H1 (cell line): Measurements from ENCODE around the gene VDR. TPM values are rescaled to one million over a fixed set of nuclear protein-coding genes. Genes with fewer than 3 reads are reported as not detected.

ENCODE experiments used
- CTCF ChIA-PET: fragments of 300-600 bp; sonication (Branson Sonifier 250); formaldehyde crosslinking; loops from one replicate; lab custom pipeline; 2021; ENCODE audit not compliant: partially characterized antibody; lab: Charles Lee
- POLR2A ChIA-PET: fragments of 300-600 bp; sonication (Branson Sonifier 250); formaldehyde crosslinking; loops from one replicate; lab custom pipeline; 2021; ENCODE audit warnings: inconsistent platforms; ENCODE audit not compliant: partially characterized antibody; lab: Charles Lee
- DNase-seq, 2 experiments: peaks; one replicate each; pipeline versions ENCODE4 v3.0.0 to v3.0.0-alpha.2; 2010 to 2022; ENCODE audit warnings: low spot score in 2 of 2, low read depth in 1 of 2, mixed read lengths in 1 of 2
- FAIRE-seq: peaks from 2 replicates; lab custom pipeline; 2011; peaks lifted over from hg19 to GRCh38; lab: Jason Lieb, UNC
- H2AFZ ChIP-seq: 2 replicates; pipeline ENCODE4 v1.8.1; 2012; ENCODE audit warnings: low read length, inconsistent platforms
- H2AK5ac ChIP-seq: 2 replicates; pipeline ENCODE4 v1.6.1; 2013; ENCODE audit warnings: low read depth, low read length
- H2BK120ac ChIP-seq: replicated peaks from 2 replicates; pipeline ENCODE3; 2013; ENCODE audit warnings: low read depth, low read length, inconsistent platforms
- H2BK12ac ChIP-seq: 2 replicates; pipeline ENCODE4 v1.6.1; 2013; ENCODE audit warnings: low read depth, low read length
- H2BK15ac ChIP-seq: 2 replicates; pipeline ENCODE4 v1.6.1; 2013; ENCODE audit warnings: low read length
- H2BK20ac ChIP-seq: 2 replicates; pipeline ENCODE4 v1.6.1; 2013; ENCODE audit warnings: low read length
- H2BK5ac ChIP-seq: 2 replicates; pipeline ENCODE4 v1.6.1; 2013; ENCODE audit warnings: low read depth, low read length
- H3K14ac ChIP-seq: 2 replicates; pipeline ENCODE4 v1.6.1; 2013; ENCODE audit warnings: inconsistent platforms; ENCODE audit not compliant: insufficient read length
- H3K18ac ChIP-seq: 2 replicates; pipeline ENCODE4 v1.6.1; 2013; ENCODE audit warnings: low read length; ENCODE audit errors: extremely low read depth
- H3K23ac ChIP-seq: 2 replicates; pipeline ENCODE4 v1.6.1; 2013; ENCODE audit warnings: inconsistent platforms; ENCODE audit not compliant: insufficient read length
- H3K23me2 ChIP-seq: 2 replicates; pipeline ENCODE4 v1.6.1; 2013; ENCODE audit warnings: low read depth, low read length
- H3K27ac ChIP-seq: 2 replicates; pipeline ENCODE4 v1.6.1; 2011; ENCODE audit warnings: low read depth, low read length, inconsistent platforms
- H3K27me3 ChIP-seq, 4 experiments: replicated peaks in 1 of 4; 1 replicate in 1 of 4; 2 replicates in 3 of 4; pipeline versions ENCODE4 v1.6.1 to v1.8.1; 2011 to 2013; ENCODE audit warnings: low read length in 3 of 4, mild to moderate bottlenecking in 3 of 4, inconsistent platforms in 2 of 4, mixed read lengths in 2 of 4, moderate library complexity in 1 of 4; ENCODE audit not compliant: control insufficient read depth in 3 of 4, insufficient read depth in 3 of 4; ENCODE audit errors: extremely low read depth in 1 of 4
- H3K36me3 ChIP-seq, 4 experiments: 2 replicates each; pipeline versions ENCODE4 v1.6.1 to v1.8.1; 2011 to 2013; ENCODE audit warnings: mild to moderate bottlenecking in 4 of 4, low read length in 3 of 4, moderate library complexity in 2 of 4, control low read depth in 1 of 4, inconsistent platforms in 1 of 4; ENCODE audit not compliant: insufficient read depth in 4 of 4, control insufficient read depth in 2 of 4
- H3K4ac ChIP-seq: replicated peaks from 2 replicates; pipeline ENCODE3; 2013; ENCODE audit warnings: low read length, low read depth, mixed read lengths, inconsistent platforms; ENCODE audit not compliant: insufficient read length
- H3K4me1 ChIP-seq, 4 experiments: replicated peaks in 1 of 4; 1 replicate in 1 of 4; 2 replicates in 3 of 4; pipeline versions ENCODE4 v1.6.1 to v1.8.1; 2011 to 2013; ENCODE audit warnings: low read length in 3 of 4, inconsistent platforms in 2 of 4, mixed read lengths in 1 of 4; ENCODE audit not compliant: insufficient read depth in 4 of 4, control insufficient read depth in 3 of 4
- H3K4me2 ChIP-seq, 2 experiments: 2 replicates each; pipeline versions ENCODE4 v1.6.1 to v1.8.1; 2011 to 2013; ENCODE audit warnings: low read depth in 2 of 2, low read length in 2 of 2, control low read depth in 1 of 2, inconsistent platforms in 1 of 2, mild to moderate bottlenecking in 1 of 2; ENCODE audit not compliant: insufficient read depth in 1 of 2
- H3K4me3 ChIP-seq, 4 experiments: fragments of 200-600, 300-600 bp in 1 of 4; sonication (generic), shearing (Covaris generic), sonication (Bioruptor Twin) in 1 of 4; 2 replicates each; pipeline versions ENCODE4 v1.5.1 to v1.8.1; 2011 to 2016; ENCODE audit warnings: low read length in 4 of 4, low read depth in 3 of 4, control low read depth in 2 of 4, inconsistent platforms in 2 of 4, mild to moderate bottlenecking in 2 of 4, mixed read lengths in 1 of 4, moderate library complexity in 1 of 4; ENCODE audit not compliant: insufficient read depth in 2 of 4; ENCODE audit errors: extremely low read depth in 1 of 4
- H3K56ac ChIP-seq: replicated peaks from 2 replicates; pipeline ENCODE3; 2013; ENCODE audit warnings: low read depth, mild to moderate bottlenecking, mixed read lengths, low read length, inconsistent platforms; ENCODE audit not compliant: insufficient read length
- H3K79me1 ChIP-seq: 2 replicates; pipeline ENCODE4 v1.6.1; 2013; ENCODE audit warnings: low read depth, low read length, control low read depth
- H3K79me2 ChIP-seq, 2 experiments: 2 replicates each; pipeline versions ENCODE4 v1.6.1 to v1.8.1; 2012 to 2013; ENCODE audit warnings: low read length in 2 of 2, mild to moderate bottlenecking in 2 of 2, inconsistent platforms in 1 of 2; ENCODE audit not compliant: insufficient read depth in 2 of 2, control insufficient read depth in 1 of 2
- H3K9ac ChIP-seq, 4 experiments: replicated peaks in 1 of 4; 1 replicate in 1 of 4; 2 replicates in 3 of 4; pipeline versions ENCODE4 v1.6.1 to v1.8.1; 2011 to 2013; ENCODE audit warnings: low read depth in 3 of 4, low read length in 3 of 4, control low read depth in 2 of 4, mild to moderate bottlenecking in 2 of 4, moderate library complexity in 2 of 4, inconsistent platforms in 1 of 4; ENCODE audit errors: extremely low read depth in 1 of 4
- H3K9me3 ChIP-seq, 2 experiments: 2 replicates each; pipeline versions ENCODE4 v1.6.1 to v1.8.1; 2012 to 2013; ENCODE audit warnings: mild to moderate bottlenecking in 2 of 2, moderate library complexity in 2 of 2, control low read depth in 1 of 2, inconsistent platforms in 1 of 2, low read depth in 1 of 2, low read length in 1 of 2, mixed read lengths in 1 of 2; ENCODE audit not compliant: insufficient read depth in 2 of 2
- H4K20me1 ChIP-seq, 2 experiments: replicated peaks in 1 of 2; 2 replicates each; pipeline versions ENCODE3 to v1.8.1; 2011 to 2013; ENCODE audit warnings: inconsistent platforms in 2 of 2, low read length in 2 of 2, mild to moderate bottlenecking in 1 of 2; ENCODE audit not compliant: insufficient read depth in 2 of 2, control insufficient read depth in 1 of 2
- H4K5ac ChIP-seq: 2 replicates; pipeline ENCODE4 v1.6.1; 2013; ENCODE audit warnings: low read length, low read depth, mixed read lengths, inconsistent platforms; ENCODE audit not compliant: insufficient read length
- H4K8ac ChIP-seq: 2 replicates; pipeline ENCODE4 v1.8.0; 2013; ENCODE audit warnings: mild to moderate bottlenecking, moderate library complexity, low read length, inconsistent platforms; ENCODE audit not compliant: insufficient read depth; ENCODE audit errors: extremely low read depth
- H4K91ac ChIP-seq: replicated peaks from 2 replicates; pipeline ENCODE3; 2013; ENCODE audit warnings: low read length, mixed read lengths, inconsistent platforms; ENCODE audit not compliant: insufficient read length
- CREB1 ChIP-seq: IDR thresholded peaks from 2 replicates; pipeline ENCODE4 v1.6.1; 2012; ENCODE audit warnings: inconsistent platforms
- CTBP2 ChIP-seq: IDR thresholded peaks from 2 replicates; pipeline ENCODE4 v1.7.0; 2011; ENCODE audit warnings: borderline replicate concordance, mild to moderate bottlenecking, moderate library complexity, mixed read lengths, low read length; ENCODE audit not compliant: insufficient read depth, insufficient read length
- E2F6 ChIP-seq: IDR thresholded peaks from 2 replicates; pipeline ENCODE4 v1.6.1; 2012; ENCODE audit warnings: inconsistent platforms
- GABPA ChIP-seq: IDR thresholded peaks from 2 replicates; pipeline ENCODE4 v1.6.1; 2011; ENCODE audit warnings: mild to moderate bottlenecking, low read length, moderate library complexity, borderline replicate concordance; ENCODE audit not compliant: insufficient read depth
- GTF2F1 ChIP-seq: IDR thresholded peaks from 2 replicates; pipeline ENCODE4 v1.6.1; 2012; ENCODE audit warnings: low read depth, low read length, improper control_type of control experiment, borderline replicate concordance
- HDAC6 ChIP-seq: IDR thresholded peaks from one replicate; pipeline ENCODE4 v1.7.1; 2012; ENCODE audit warnings: low read depth, mild to moderate bottlenecking, inconsistent platforms, low read length, moderate library complexity
- JUN ChIP-seq: IDR thresholded peaks from 2 replicates; pipeline ENCODE4 v1.6.1; 2011; ENCODE audit warnings: low read depth, mild to moderate bottlenecking, improper control_type of control experiment, low read length
- NANOG ChIP-seq: IDR thresholded peaks from 2 replicates; pipeline ENCODE4 v1.6.1; 2011; ENCODE audit warnings: low read length, low read depth, mild to moderate bottlenecking, inconsistent platforms; ENCODE audit not compliant: insufficient read depth, poor library complexity, severe bottlenecking
- POLR2AphosphoS5 ChIP-seq: IDR thresholded peaks from 2 replicates; pipeline ENCODE4 v1.6.1; 2011; ENCODE audit warnings: low read depth, low read length
- POU5F1 ChIP-seq: IDR thresholded peaks from 2 replicates; pipeline ENCODE4 v1.6.1; 2011; ENCODE audit warnings: low read depth, mild to moderate bottlenecking, low read length, moderate library complexity
- RAD21 ChIP-seq, 2 experiments: IDR thresholded peaks in 1 of 2; conservative IDR thresholded peaks in 1 of 2; 2 replicates each; pipeline ENCODE4 v1.6.1; 2011; ENCODE audit warnings: low read depth in 2 of 2, low read length in 2 of 2, improper control_type of control experiment in 1 of 2, inconsistent platforms in 1 of 2, mild to moderate bottlenecking in 1 of 2, moderate library complexity in 1 of 2
- TAF1 ChIP-seq: IDR thresholded peaks from 2 replicates; pipeline ENCODE4 v1.6.1; 2011; ENCODE audit warnings: mild to moderate bottlenecking, low read depth, low read length
- ZNF274 ChIP-seq: IDR thresholded peaks from 2 replicates; pipeline ENCODE4 v1.7.0; 2012; ENCODE audit warnings: low read length, borderline replicate concordance; ENCODE audit errors: extremely low read depth
- WGBS, 2 experiments: shearing (Covaris generic) in 1 of 2; methylation state at CpG; one replicate each; pipeline versions ENCODE4 v1.1.6 to v1.1.7; 2013 to 2015; ENCODE audit warnings: low lambda C conversion rate in 2 of 2, mixed read lengths in 2 of 2, inconsistent platforms in 1 of 2, low coverage in 1 of 2, missing lambda C conversion rate in 1 of 2; ENCODE audit not compliant: insufficient replicate concordance in 2 of 2, insufficient coverage in 1 of 2, insufficient read length in 1 of 2; ENCODE audit errors: extremely low coverage in 1 of 2, missing lambda C conversion rate in 1 of 2; 5-methylcytosine and 5-hydroxymethylcytosine counted together
- polyA plus RNA-seq, 7 experiments: library from polyadenylated mRNA; depleted of rRNA in 3 of 7; stranded (reverse) in 5 of 7; unstranded in 2 of 7; fragments of >200 nt in 5 of 7; fragments of 200-250 nt in 2 of 7; gene quantifications; 1 replicate in 5 of 7; 2 replicates in 1 of 7; 4 replicates in 1 of 7; pipeline versions ENCODE4 v1.2.1 to v1.2.3, GENCODE V29; 2011 to 2013; ENCODE audit warnings: missing spikeins in 2 of 7, mixed read lengths in 2 of 7
- total RNA-seq: library from RNA; stranded (reverse); fragmentation: NEBNext Ultra II Directional; extraction: Animal tissue kit (Norgen Biotek cat#: 25700); gene quantifications from 2 replicates; pipeline ENCODE4 v1.2.1, GENCODE V29; 2021

VDR gene
- total and polyA plus RNA-seq, 2 of the 8 experiments (the other 6 are each of a cell fraction or from before 2014, with no cell fraction given): 0.44 to 0.65 TPM

DNA sequence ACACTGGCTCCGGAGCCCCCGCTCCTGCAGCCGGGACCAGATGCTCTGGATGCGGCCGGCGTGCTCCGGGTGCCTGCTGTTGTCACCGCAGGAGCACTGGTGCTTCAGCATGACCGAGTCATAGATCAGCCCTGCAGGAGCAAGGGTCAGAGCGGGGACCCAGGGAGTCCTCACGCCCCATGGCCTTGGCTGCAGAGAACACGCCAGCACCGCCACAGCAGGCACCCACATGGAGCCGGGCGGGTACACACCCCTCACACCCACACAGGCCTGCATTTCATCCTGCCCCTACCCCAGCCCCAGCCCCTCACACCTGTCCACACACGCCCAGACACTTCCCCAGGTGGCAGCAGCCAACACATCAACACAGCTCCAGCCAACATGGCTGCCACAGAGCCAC is 112.9 kb downstream of the VDR start:
- H3K9me3 ChIP-seq: no peaks in the 10 kb centered on the region
- no peak overlapping the region for H3K56ac ChIP-seq
- H3K23ac ChIP-seq: no peak overlapping the region
- no peaks in the 10 kb centered on the region for H3K23me2 ChIP-seq
- H3K4me3 ChIP-seq: no peak overlapping the region
- H3K36me3 ChIP-seq: peaks cover 19 to 64% (median 44%) of the 10 kb centered on the region in 4 experiments
- H3K4ac ChIP-seq: no peak overlapping the region
- H2AFZ ChIP-seq: no peak overlapping the region
- WGBS, 2 experiments: 98% methylated on average over 11 of the region's 16 CpGs; no CpG with 5 or more reads in 1 of the 2 experiments
- DNase-seq (no peak), FAIRE-seq (no peak)
- H4K8ac ChIP-seq: no peak overlapping the region
- H4K5ac ChIP-seq: no peak overlapping the region
- H2BK20ac ChIP-seq: no peak overlapping the region
- H3K18ac ChIP-seq: no peak overlapping the region
- POLR2A ChIA-PET: interaction anchor here (1.2 to 3.8 kb wide), 4 partner anchors 10 to 39 kb away, joined by 3 to 17 read pairs (median 10); partner anchors contain the start of gene SLC48A1
- H3K79me2 ChIP-seq: no peaks in the 10 kb centered on the region
- H3K27ac ChIP-seq: no peak overlapping the region
- no peak overlapping the region for H2BK120ac ChIP-seq
- H4K91ac ChIP-seq: no peak overlapping the region
- H2BK15ac ChIP-seq: no peak overlapping the region
- no peaks in the 10 kb centered on the region for H3K4me1 ChIP-seq
- H3K79me1 ChIP-seq: 0 out of 2 replicates have a peak, but pooled peaks cover 2% of the 10 kb centered on the region
- no peak overlapping the region for H2BK12ac ChIP-seq
- H3K27me3 ChIP-seq: no peaks in the 10 kb centered on the region
- CTCF ChIA-PET: interaction anchor here (1.0 to 58.8 kb wide), 10 partner anchors 9 to 64 kb away, joined by 3 to 2442 read pairs (median 10); partner anchors contain the start of genes ENDOU, RAPGEF3 and RPAP3
- H3K4me2 ChIP-seq: no peak overlapping the region
- no peak overlapping the region for H2BK5ac ChIP-seq
- H3K14ac ChIP-seq: no peak overlapping the region
- H4K20me1 ChIP-seq: peaks cover under 1 to 6% of the 10 kb centered on the region in 2 experiments
- no peak overlapping the region for H3K9ac ChIP-seq
- no peak overlapping the region for H2AK5ac ChIP-seq
- TF ChIP-seq POU5F1 (no peak), POLR2AphosphoS5 (no peak), CTBP2 (no peak), E2F6 (no peak), TAF1 (no peak), HDAC6 (no peak), ZNF274 (no peak), RAD21 (IDR thresholded peaks at IDR 0.05 in 1 of 2, conservative IDR thresholded peaks at IDR 0.05 in 1 of 2; ENCODE audit: low read depth in 2 of 2, low read length in 2 of 2) (no peak), GTF2F1 (no peak), NANOG (no peak), GABPA (no peak), JUN (no peak), CREB1 (no peak)
